Muscle layer of colon (tissue), 2 donors: Measurements from ENCODE around the gene FAM43B.
A peak's percentile ranks its signal among the peaks of the same experiment; 100 is the strongest.

ENCODE experiments used
- H3K27ac ChIP-seq: one replicate; pipeline ENCODE4 v1.7.0; 2013; ENCODE audit warnings: low read depth, mild to moderate bottlenecking, low read length, moderate library complexity
- H3K27me3 ChIP-seq, 2 donors: one replicate each; pipeline ENCODE4 v1.7.0; 2013; ENCODE audit warnings: low read length in 2 of 2, mild to moderate bottlenecking in 2 of 2; ENCODE audit not compliant: insufficient read depth in 2 of 2, control insufficient read depth in 1 of 2
- H3K36me3 ChIP-seq: one replicate; pipeline ENCODE4 v1.7.0; 2013; ENCODE audit warnings: mild to moderate bottlenecking, low read length; ENCODE audit not compliant: insufficient read depth
- H3K4me1 ChIP-seq: one replicate; pipeline ENCODE4 v1.7.0; 2013; ENCODE audit warnings: mild to moderate bottlenecking, low read length; ENCODE audit not compliant: insufficient read depth
- H3K4me3 ChIP-seq, 2 donors: one replicate each; pipeline ENCODE4 v1.7.0; 2013; ENCODE audit warnings: low read length in 2 of 2, low read depth in 1 of 2, mild to moderate bottlenecking in 1 of 2, moderate library complexity in 1 of 2
- H3K9ac ChIP-seq: one replicate; pipeline ENCODE4 v1.7.0; 2013; ENCODE audit warnings: low read length
- H3K9me3 ChIP-seq: one replicate; pipeline ENCODE4 v1.7.0; 2013; ENCODE audit warnings: mild to moderate bottlenecking, low read length
- donor health status: abdominal sarcoma.
- donor health status: Adenocarcinoma of cecum.

Gene FAM43B

DNA sequence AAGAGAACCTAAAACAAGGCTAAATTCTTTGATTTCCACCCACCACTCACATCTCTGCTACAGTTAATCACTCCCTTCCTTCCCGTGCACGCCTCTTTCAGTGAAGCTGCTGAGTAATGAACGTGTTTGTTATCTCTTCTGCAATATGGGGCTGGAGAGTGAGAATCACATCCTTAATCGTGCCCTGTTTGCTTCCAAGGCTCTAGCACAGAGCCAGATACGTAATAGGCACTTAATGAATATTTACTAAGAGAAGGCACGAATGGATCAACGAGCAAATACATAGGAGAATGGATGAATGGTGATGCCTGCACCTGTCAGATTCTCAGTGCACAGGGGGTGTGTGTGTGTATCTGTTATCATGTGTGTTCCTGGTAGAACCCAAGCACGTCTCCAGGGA is 22.1 kb upstream of the FAM43B start:
- no peaks in the 10 kb centered on the region for H3K9me3 ChIP-seq
- H3K4me1 ChIP-seq: no peaks in the 10 kb centered on the region
- H3K27ac ChIP-seq: no peak overlapping the region
- no peaks in the 10 kb centered on the region for H3K36me3 ChIP-seq
- peaks cover 0 to 6% of the 10 kb centered on the region in 2 donors for H3K27me3 ChIP-seq
- no peak overlapping the region for H3K9ac ChIP-seq
- no peak overlapping the region for H3K4me3 ChIP-seq

DNA sequence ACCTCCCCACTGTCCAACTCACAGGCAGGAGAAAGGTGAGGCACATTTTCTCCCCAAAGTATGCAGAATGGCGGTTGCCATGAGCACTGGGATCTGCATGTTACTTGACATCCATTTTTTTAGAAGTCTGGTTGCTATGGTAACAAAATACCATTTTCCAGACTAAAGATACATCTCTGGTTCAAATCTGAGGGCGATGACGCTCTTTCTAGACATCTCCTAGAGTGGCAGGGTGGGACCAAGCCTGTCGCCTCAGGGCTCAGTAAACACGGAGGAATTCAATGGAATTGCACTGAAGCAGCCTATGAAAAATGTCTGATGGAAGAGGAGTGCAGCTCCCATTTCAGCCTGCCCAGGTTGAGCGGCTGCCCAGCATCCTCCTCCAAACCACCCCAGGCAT is 21.5 kb upstream of the FAM43B start:
- no peaks in the 10 kb centered on the region for H3K4me1 ChIP-seq
- H3K27ac ChIP-seq: no peak overlapping the region
- H3K9me3 ChIP-seq: no peaks in the 10 kb centered on the region
- no peak overlapping the region for H3K9ac ChIP-seq
- H3K4me3 ChIP-seq: no peak overlapping the region
- no peaks in the 10 kb centered on the region for H3K36me3 ChIP-seq
- peaks cover 0 to 6% of the 10 kb centered on the region in 2 donors for H3K27me3 ChIP-seq

DNA sequence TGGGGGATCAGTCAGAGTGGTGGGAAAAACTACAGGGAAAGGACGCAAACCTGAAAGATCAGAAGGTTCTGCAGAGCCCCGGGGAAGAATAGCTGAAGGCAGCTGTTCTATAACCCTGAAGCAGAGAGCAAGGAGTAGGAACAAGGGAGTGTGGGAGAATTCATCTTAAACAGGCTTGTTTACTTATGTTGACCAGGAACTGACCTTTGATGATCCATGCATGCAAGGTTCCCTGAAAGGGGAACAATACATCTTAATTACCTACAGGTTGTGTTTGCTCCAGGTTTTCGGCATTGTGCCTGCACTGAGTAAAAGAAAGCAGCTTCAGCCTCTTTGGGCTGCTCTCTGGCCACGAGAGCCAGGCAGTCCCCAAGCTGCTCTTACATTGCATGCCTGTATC is 18.7 kb upstream of the FAM43B start:
- Histone ChIP-seq H3K36me3 (no peaks in the 10 kb centered on the region), H3K4me1 (no peaks in the 10 kb centered on the region), H3K4me3 (no peak overlapping the region), H3K9me3 (no peaks in the 10 kb centered on the region), H3K27me3 (peaks cover 0 to 6% of the 10 kb centered on the region in 2 donors), H3K9ac (no peak overlapping the region), H3K27ac (no peak overlapping the region)

DNA sequence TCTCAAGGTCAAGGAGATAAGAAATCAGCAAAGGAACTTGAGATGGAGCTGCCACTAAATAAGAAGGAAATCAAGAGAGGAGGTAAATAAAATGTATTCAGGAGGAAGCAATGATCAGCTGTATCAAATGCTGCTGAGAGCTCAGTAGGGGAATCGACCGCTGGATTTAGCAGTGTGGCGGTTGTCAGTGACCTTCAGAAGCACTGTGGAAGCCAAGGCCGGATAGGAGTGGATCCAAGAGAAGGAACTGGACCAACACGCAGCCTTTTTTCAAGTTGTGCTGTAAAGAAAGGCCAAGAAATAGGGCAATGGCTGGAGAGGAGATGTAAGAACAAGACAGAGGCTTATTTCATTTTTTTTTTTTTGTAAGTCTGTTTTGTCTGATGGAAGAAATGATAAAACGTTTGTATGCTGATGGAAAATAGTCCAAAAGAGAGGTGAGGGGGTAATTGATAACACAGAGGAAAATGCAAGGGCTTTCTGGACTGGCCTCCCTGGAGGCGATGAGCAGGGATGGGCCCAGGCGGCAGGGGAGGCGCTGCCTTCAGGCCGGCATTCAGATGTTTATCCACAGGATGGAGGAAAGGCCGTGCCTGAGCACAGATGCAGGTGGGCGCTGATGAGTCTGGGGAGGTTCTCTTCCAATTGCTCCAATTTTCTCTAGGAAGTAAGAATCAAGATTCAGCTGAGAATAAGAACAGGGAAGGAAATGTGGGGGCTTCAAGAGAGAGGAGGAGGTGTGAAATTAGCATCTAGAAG is 17.5 kb upstream of the FAM43B start:
- Histone ChIP-seq H3K4me3 (no peak overlapping the region), H3K9ac (no peak overlapping the region), H3K9me3 (no peaks in the 10 kb centered on the region), H3K4me1 (no peaks in the 10 kb centered on the region), H3K27ac (no peak overlapping the region), H3K36me3 (no peaks in the 10 kb centered on the region), H3K27me3 (peaks cover 0 to 6% of the 10 kb centered on the region in 2 donors)

DNA sequence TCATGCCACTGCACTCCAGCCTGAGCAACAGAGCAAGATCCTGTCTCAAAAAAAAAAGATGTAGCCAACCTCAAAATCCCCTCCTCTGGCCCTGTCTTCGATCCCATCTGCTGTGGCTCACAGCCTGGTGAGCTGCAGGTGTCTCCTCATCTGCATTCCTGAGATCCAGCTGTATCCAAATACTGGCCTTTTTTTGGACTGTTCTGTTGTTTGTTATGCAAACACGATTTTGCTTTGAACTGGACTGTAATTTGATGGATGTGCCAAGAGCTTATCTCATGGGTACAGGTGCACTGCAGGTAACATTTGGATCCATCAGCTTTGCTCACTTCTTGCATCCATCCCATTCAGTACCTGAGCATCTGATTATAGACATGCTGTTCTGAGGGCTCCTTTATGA is 14.1 kb upstream of the FAM43B start:
- Histone ChIP-seq H3K36me3 (no peaks in the 10 kb centered on the region), H3K9ac (no peak overlapping the region), H3K4me1 (no peaks in the 10 kb centered on the region), H3K9me3 (no peaks in the 10 kb centered on the region), H3K27ac (no peak overlapping the region), H3K4me3 (no peak overlapping the region), H3K27me3 (no peaks in the 10 kb centered on the region)

DNA sequence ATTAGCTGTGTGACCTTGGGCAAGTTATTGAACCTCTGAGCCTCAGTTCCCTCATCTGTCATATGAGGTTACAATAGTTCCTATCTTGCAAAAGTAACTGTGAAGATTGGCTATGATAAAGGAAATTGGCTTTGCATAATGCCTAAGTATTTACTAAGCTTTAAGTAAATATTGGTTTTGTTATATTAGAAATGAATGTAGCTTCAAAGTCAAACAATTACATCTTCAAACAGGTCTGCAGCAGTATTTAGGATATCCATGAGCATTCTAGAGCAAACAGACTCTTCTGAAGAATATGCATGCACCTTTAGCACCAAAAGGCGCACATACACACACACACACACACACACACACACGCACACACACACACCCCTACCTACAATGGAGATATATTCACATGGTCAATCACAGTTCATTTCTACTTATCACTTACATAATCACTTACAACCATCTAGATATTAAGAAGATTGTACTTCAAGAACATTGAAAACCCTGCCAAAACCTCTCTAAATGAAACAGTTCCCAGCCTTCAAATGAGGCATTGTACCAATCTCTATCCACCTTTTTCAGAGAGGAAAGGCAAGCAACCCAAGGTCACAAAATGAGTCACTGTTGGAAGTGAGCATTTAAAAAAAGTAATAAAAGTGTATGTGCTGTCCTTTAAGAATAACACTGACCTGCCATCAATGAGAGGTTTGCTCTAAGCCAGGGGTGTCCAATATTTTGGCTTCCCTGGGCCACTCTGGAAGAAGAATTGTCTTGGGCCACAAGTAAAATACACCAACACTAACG is 13.4 kb upstream of the FAM43B start:
- Histone ChIP-seq H3K27ac (no peak overlapping the region), H3K36me3 (no peaks in the 10 kb centered on the region), H3K4me1 (no peaks in the 10 kb centered on the region), H3K9me3 (no peaks in the 10 kb centered on the region), H3K4me3 (no peak overlapping the region), H3K9ac (no peak overlapping the region), H3K27me3 (no peaks in the 10 kb centered on the region)

DNA sequence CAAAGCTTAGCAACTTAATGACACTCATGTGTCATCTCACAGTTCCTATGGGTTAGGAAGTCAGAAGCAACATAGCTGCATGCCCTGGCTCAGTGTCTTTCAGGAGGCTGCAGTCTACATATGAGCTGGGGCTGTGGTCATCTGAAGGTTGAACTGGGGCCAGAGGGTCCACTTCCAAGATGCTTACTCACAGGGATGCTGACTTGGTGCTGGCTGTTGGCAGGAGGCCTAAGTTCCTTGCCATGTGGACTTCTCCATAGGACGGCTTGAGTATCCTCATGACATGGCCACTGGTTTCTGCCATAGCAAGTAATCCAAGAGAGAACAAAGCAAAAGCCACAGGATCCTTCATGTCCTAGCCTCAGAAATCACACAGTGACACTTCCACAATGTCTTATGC is 12.1 kb upstream of the FAM43B start:
- Histone ChIP-seq H3K36me3 (no peaks in the 10 kb centered on the region), H3K27me3 (no peaks in the 10 kb centered on the region), H3K9me3 (no peaks in the 10 kb centered on the region), H3K4me1 (no peaks in the 10 kb centered on the region), H3K4me3 (no peak overlapping the region), H3K27ac (no peak overlapping the region), H3K9ac (no peak overlapping the region)

DNA sequence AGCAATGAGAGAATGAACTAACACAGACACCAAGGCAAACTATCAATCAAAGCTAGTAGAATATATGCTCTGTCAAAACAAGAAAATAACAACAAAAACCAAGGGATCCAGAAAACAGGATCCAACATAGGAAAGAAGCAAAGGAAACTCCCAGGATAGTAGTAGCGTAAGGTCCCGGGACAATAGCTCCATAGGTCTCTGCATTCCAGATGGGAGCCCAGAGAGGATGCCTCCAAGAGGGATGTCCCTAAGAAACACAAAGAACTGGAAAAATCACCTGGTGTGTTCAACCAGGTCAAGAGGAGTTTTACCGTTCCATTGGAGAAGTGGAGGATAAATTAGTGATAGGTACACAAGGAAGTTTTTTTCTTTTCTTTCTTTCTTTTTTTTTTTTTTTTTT is 5.7 kb upstream of the FAM43B start:
- Histone ChIP-seq H3K27ac (no peak overlapping the region), H3K9ac (no peak overlapping the region), H3K9me3 (no peaks in the 10 kb centered on the region), H3K4me3 (no peak overlapping the region), H3K27me3 (peaks cover 6 to 8% of the 10 kb centered on the region in 2 donors), H3K4me1 (no peaks in the 10 kb centered on the region), H3K36me3 (no peaks in the 10 kb centered on the region)

DNA sequence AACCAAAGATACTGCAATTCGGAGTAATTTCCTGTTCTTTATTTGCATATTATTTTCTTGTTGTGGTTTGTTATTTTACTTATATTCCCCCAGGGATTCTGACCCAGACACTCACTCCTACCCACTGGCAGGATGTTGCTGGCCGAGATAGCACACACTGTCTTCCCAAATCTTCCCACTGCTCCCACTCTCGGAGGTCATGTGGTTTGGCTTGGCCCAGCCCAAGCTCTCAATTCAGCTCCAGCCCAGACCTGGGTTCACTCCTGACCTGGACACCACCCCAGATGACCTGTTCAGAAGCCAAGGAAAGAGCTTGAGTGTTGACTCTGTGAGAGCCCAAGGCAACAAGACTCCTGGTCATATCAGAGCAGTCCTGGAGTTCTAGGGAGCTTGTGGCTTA is 1.2 kb upstream of the FAM43B start:
- Histone ChIP-seq H3K36me3 (no peaks in the 10 kb centered on the region), H3K27ac (no peak overlapping the region), H3K9me3 (no peaks in the 10 kb centered on the region), H3K9ac (no peak overlapping the region), H3K27me3 (peaks cover 8 to 41% of the 10 kb centered on the region in 2 donors), H3K4me1 (no peaks in the 10 kb centered on the region), H3K4me3 (no peak overlapping the region)

DNA sequence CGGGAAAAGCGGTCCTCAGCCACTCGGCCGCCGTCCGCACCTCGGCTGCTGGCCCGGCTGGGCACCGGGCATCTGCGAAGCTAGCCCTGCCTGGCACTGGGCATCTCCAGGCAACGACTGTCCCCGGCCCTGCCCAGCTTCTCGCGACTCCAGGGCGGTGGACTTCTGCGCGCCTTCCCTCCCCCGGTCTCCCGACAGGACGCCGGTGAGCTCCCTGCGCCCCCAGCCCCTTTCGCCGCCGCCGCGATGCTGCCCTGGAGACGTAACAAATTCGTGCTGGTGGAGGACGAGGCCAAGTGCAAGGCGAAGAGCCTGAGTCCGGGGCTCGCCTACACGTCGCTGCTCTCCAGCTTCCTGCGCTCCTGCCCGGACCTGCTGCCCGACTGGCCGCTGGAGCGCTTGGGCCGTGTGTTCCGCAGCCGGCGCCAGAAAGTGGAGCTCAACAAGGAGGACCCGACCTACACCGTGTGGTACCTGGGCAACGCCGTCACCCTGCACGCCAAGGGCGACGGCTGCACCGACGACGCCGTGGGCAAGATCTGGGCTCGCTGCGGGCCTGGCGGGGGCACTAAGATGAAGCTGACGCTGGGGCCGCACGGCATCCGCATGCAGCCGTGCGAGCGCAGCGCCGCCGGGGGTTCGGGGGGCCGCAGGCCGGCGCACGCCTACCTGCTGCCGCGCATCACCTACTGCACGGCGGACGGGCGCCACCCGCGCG is 514 bp downstream of the FAM43B start:
- peak overlapping the region in 1 of 2 donors; percentile 27 for H3K4me3 ChIP-seq
- H3K4me1 ChIP-seq: no peaks in the 10 kb centered on the region
- peaks cover 8 to 43% of the 10 kb centered on the region in 2 donors for H3K27me3 ChIP-seq
- no peaks in the 10 kb centered on the region for H3K36me3 ChIP-seq
- no peak overlapping the region for H3K27ac ChIP-seq
- H3K9ac ChIP-seq: no peak overlapping the region
- no peaks in the 10 kb centered on the region for H3K9me3 ChIP-seq

DNA sequence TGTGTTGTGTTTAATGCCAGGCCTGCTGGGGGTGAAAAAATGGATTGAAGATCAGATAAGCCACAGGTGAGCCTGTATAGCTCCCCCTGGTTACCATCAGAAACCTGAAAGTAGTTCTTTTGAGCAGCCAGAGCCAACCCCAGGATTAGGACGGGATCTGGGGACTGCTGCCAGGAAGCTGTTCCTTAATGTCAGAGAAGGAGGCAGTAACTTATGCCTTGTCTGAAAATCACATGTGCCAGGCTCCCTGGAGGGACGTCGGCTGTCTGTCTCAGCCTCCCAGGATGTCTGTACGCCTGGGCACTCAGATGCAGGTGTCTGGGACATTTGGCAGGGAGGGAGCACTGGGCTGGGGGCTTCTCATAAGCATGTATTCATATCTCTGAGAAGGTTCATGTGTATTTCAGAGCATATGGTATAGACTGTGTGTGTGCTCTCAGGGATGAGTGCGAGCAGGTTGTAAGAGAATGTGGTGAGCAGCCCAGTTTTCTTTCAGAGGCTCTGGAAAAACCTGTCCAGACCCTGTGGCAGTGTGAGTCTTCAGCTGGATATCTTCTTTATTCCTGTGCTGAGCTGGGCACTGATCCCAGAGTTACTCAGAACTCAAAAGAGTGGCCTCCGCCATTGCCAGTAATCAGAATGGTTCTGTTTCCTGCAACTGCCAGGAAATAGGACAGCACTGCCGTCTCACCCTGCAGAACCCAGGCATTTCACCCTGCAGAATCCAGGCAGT is 2.8 kb downstream of the FAM43B start:
- Histone ChIP-seq H3K9ac (no peak overlapping the region), H3K4me1 (no peaks in the 10 kb centered on the region), H3K36me3 (no peaks in the 10 kb centered on the region), H3K27me3 (peaks cover 8 to 40% of the 10 kb centered on the region in 2 donors), H3K27ac (no peak overlapping the region), H3K4me3 (no peak overlapping the region), H3K9me3 (no peaks in the 10 kb centered on the region)
